GM10248 (cell line): ENCODE measurements around the gene CRTC1.

ENCODE experiments used
- CTCF ChIA-PET: fragments of 300-600 bp; sonication (Branson Sonifier 250); formaldehyde crosslinking; extraction: SDS; loops from one replicate; lab custom pipeline; 2021; ENCODE audit warnings: antibody characterized with exemption; lab: Yijun Ruan, JAX
- POLR2A ChIA-PET: fragments of 350-650 bp; sonication (Branson Sonifier 250); formaldehyde crosslinking; extraction: SDS; loops from one replicate; lab custom pipeline; 2020; ENCODE audit warnings: antibody characterized with exemption; lab: Yijun Ruan, JAX
- DNase-seq: peaks from one replicate; pipeline ENCODE4 v3.0.0; 2012; ENCODE audit errors: extremely low spot score
- CTCF ChIP-seq: IDR thresholded peaks from 2 replicates; pipeline ENCODE4 v1.5.1; 2012; ENCODE audit warnings: mild to moderate bottlenecking, low read depth; ENCODE audit errors: extremely low read depth, missing control alignments, control extremely low read depth

CRTC1 gene

GRCh38 chr19:18746401-18747325, 63.2 kb downstream of the CRTC1 start:
- no peak for TF ChIP-seq CTCF
- ChIA-PET CTCF (interaction anchor here (0.7 kb wide), 1 partner anchor 14 kb away, joined by 3 read pairs; no protein-coding TSS in a partner anchor), POLR2A (no interaction called here)
- no peak for DNase-seq

DNA sequence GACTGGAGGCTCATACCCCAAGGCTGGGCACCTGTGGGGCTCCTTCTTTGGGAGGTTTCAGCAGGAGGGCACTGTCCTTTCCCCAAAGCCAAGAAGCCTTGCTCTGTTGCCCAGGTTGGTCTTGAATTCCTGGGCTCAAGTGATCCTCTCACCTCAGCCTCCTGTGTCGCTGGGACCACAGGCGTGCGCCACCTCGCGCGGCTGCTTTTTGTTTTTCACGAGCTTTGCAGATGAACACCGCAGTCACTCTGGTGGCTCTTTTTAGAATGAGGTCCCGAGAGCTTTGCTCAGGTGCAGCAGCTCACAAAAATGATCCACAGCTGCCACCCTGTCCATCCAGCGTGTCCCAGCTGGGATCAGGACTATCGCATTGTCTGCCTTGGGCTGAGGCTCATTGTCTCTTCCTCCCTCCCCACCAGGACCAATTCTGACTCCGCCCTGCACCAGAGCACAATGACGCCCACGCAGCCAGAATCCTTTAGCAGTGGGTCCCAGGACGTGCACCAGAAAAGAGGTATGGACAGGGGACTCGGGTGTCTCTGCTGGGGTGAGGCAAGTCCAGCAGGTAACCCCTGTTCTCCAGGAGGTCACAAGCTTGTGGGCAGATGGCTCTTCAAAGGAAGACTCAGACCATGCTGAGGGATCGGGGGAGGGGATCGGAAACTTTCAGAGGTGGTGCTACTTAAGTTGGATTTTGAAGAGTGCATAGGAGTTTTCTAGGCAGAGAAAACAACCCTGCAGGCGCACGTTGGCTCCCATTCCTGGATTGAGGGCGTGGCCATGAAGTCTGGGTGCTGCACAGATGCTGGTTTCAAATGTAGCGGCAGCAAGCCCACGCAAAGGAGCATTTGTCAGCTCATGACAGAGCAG, 66.1 kb downstream of the CRTC1 start:
- CTCF ChIA-PET, result no interaction called here
- DNase-seq, result no peak
- TF ChIP-seq CTCF, result no peak
- POLR2A ChIA-PET, result no interaction called here

- POLR2A ChIA-PET, result no interaction called here
- CTCF ChIA-PET, result no interaction called here
- TF ChIP-seq CTCF, result no peak
- no peak for DNase-seq
Measured at GRCh38 chr19:18750295-18750970, 67.0 kb downstream of the CRTC1 start.

DNA sequence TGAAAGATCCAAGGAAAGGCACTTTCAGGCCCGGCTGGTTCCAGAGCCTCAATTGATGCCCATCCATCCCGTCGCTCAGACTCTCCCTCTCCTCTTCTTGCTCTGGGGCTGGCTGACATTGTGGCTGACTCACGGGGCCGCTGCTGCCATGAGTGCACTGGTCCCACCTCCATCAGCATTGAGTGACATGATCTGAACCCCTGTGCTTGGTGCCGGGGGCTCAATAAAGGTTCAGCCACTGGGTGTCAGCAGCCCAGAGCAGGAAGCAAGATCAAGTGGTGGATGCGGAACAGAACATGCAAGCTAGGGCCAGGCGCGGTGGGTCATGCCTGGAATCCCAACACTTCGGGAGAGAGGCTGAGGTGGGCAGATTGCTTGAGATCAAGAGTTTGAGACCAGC, 68.1 kb downstream of the CRTC1 start:
- ChIA-PET POLR2A (no interaction called here), CTCF (no interaction called here)
- no peak for DNase-seq
- TF ChIP-seq CTCF, result no peak

DNA sequence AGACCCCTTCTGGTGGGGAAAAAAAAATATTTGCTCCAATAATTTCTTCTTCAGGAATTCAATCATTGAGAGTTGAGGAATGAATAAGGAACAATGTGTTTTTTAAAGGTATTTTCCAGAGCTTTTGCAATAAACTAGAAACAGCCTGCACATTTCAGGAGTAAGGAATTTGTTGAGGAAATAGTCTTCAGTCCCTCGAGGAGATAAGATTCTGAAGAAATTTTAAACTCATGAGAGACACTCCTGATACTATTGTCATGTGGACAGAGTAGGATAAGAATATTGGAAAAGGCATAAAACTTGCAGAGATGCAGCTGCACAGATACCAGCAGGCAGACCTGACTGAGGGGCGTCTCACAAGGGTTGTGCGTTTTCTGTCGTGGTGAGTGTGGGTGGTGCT, 71.0 kb downstream of the CRTC1 start:
- DNase-seq, result no peak
- ChIA-PET CTCF (interaction anchor here (0.9 to 1.3 kb wide), 2 partner anchors 15 to 304 kb away, joined by 3 read pairs; no protein-coding TSS in a partner anchor), POLR2A (no interaction called here)
- TF ChIP-seq CTCF, result no peak

- no peak for TF ChIP-seq CTCF
- POLR2A ChIA-PET, result interaction anchor here (0.6 kb wide), 1 partner anchor 31 kb away, joined by 4 read pairs; no protein-coding TSS in a partner anchor
- no peak for DNase-seq
- CTCF ChIA-PET, result no interaction called here
Measured at GRCh38 chr19:18756896-18757295, 73.4 kb downstream of the CRTC1 start.
